Measurements from ENCODE around the gene STARD3NL. TPM values are rescaled to one million over a fixed set of nuclear protein-coding genes. Genes with fewer than 3 reads are reported as not detected.

STARD3NL gene
- total and polyA plus RNA-seq, 2 experiments from 2014 or later = 55.1 to 55.3 TPM

- Mint-ChIP-seq H3K27me3 (ENCODE audit: insufficient read depth, low read depth, poor library complexity) (no peaks in the 10 kb centered on the region), H3K4me3 (no peak overlapping the region), H3K9me3 (no peaks in the 10 kb centered on the region), H3K27ac (no peak overlapping the region), H3K36me3 (ENCODE audit: low read depth) (peaks cover 3% of the 10 kb centered on the region; the same call in 2 of the 3 replicates), H3K4me1 (peaks cover 47% of the 10 kb centered on the region)
- Histone ChIP-seq H3K27me3 (ENCODE audit: insufficient read depth) (no peaks in the 10 kb centered on the region), H3K4me3 (no peak overlapping the region), H3K79me2 (replicated peaks; ENCODE audit: insufficient read depth) (peaks cover 94% of the 10 kb centered on the region), H4K20me1 (replicated peaks; ENCODE audit: insufficient read depth) (no peaks in the 10 kb centered on the region; the same call in 1 of the 2 replicates), H3K9me2 (ENCODE audit: insufficient read depth) (no peaks in the 10 kb centered on the region), H3F3A (replicated peaks; ENCODE audit: low read depth) (no peaks in the 10 kb centered on the region), H3K4me1 (ENCODE audit: insufficient read depth) (peaks cover 34% of the 10 kb centered on the region), H3K4me2 (no peak overlapping the region), H3K36me3 (ENCODE audit: insufficient read depth) (no peaks in the 10 kb centered on the region), H2AFZ (no peak overlapping the region), H3K27ac (ENCODE audit: low read depth) (no peak overlapping the region)
- DNase-seq (ENCODE audit: low spot score) = no peak
- TF ChIP-seq REST (IDR thresholded peaks at IDR 0.05; ENCODE audit: unreplicated experiment) (no peak), CREB1 (CRISPR knock-in tag; IDR thresholded peaks at IDR 0.05; ENCODE audit: low read depth) (no peak), NANOG (IDR thresholded peaks at IDR 0.05; ENCODE audit: borderline replicate concordance) (no peak)
- no peak for ATAC-seq
Observed at GRCh38 chr7:38191791-38192190, 13.7 kb downstream of the STARD3NL start.

GRCh38 chr7:38192327-38192726 lies 14.3 kb downstream of the STARD3NL start:
- TF ChIP-seq STAT1 (IDR thresholded peaks at IDR 0.05; ENCODE audit: unreplicated experiment) = no peak
- no peak for TF ChIP-seq ZNF114 (CRISPR knock-in tag; IDR thresholded peaks at IDR 0.05)
- no peak for TF ChIP-seq POLR2AphosphoS5 (IDR thresholded peaks at IDR 0.05; ENCODE audit: low read depth)
- TF ChIP-seq JUNB (IDR thresholded peaks at IDR 0.05; ENCODE audit: unreplicated experiment) = no peak
- Mint-ChIP-seq H3K4me3 (no peak overlapping the region), H3K4me1 (peaks cover 43% of the 10 kb centered on the region), H3K9me3 (no peaks in the 10 kb centered on the region), H3K27me3 (ENCODE audit: insufficient read depth, low read depth, poor library complexity) (no peaks in the 10 kb centered on the region), H3K27ac (no peak overlapping the region), H3K36me3 (ENCODE audit: low read depth) (peaks cover 3% of the 10 kb centered on the region; the same call in 2 of the 3 replicates)
- H3K27ac ChIP-seq (ENCODE audit: low read depth) = no peak overlapping the region; the same call in 1 of the 2 replicates
- DNase-seq (ENCODE audit: low spot score) (no peak), ATAC-seq (no peak)
- no peak overlapping the region for H3K4me2 ChIP-seq
- no peak overlapping the region for H3K4me3 ChIP-seq
- no peaks in the 10 kb centered on the region; the same call in 1 of the 2 replicates for H4K20me1 ChIP-seq (replicated peaks; ENCODE audit: insufficient read depth)
- peaks cover 95% of the 10 kb centered on the region for H3K79me2 ChIP-seq (replicated peaks; ENCODE audit: insufficient read depth)
- no peaks in the 10 kb centered on the region for H3K36me3 ChIP-seq (ENCODE audit: insufficient read depth)
- no peaks in the 10 kb centered on the region for H3K27me3 ChIP-seq (ENCODE audit: insufficient read depth)
- no peaks in the 10 kb centered on the region for H3F3A ChIP-seq (replicated peaks; ENCODE audit: low read depth)
- H3K9me2 ChIP-seq (ENCODE audit: insufficient read depth) = no peaks in the 10 kb centered on the region
- H2AFZ ChIP-seq = no peak overlapping the region
- peaks cover 34% of the 10 kb centered on the region for H3K4me1 ChIP-seq (ENCODE audit: insufficient read depth)
